ENCODE measurements around the gene PRAC2. TPM values are rescaled to one million over a fixed set of nuclear protein-coding genes. Genes with fewer than 3 reads are reported as not detected.

PRAC2 gene
- total and polyA plus RNA-seq, 2 of the 8 experiments (the other 6 are each of a cell fraction or from before 2014, with no cell fraction given), result not detected

DNA sequence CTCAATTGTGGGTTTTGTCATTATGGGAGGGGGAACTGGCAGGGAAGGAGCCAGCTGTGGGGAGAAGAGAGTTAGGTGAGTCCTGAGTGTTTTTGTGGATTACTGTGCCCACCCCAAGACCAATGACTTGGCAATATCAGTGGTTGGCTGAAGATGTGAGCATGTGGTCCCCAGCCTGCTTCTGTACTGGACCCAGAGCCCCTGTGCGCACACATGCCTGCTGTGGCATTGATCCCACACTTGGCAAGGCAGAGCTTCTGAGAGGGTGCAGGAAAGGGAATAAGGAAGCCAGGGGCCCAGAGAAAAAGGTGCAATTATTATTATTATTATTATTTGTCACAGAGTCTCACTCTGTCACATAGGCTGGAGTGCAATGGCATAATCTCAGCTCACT lies 2.0 kb upstream of the PRAC2 start:
- H2BK5ac ChIP-seq (ENCODE audit: low read depth, low read length), result no peak overlapping the region
- peaks cover 85 to 100% (median 95%) of the 10 kb centered on the region in 4 experiments for H3K27me3 ChIP-seq (replicated peaks in 1 of 4; ENCODE audit: control insufficient read depth in 3 of 4, extremely low read depth in 1 of 4, insufficient read depth in 3 of 4, low read length in 3 of 4)
- no peaks in the 10 kb centered on the region for H3K9me3 ChIP-seq (ENCODE audit: insufficient read depth in 2 of 2, low read depth in 1 of 2, low read length in 1 of 2)
- H3K9ac ChIP-seq (replicated peaks in 1 of 4; ENCODE audit: extremely low read depth in 1 of 4, low read depth in 3 of 4, low read length in 3 of 4), result no peak overlapping the region
- no peak overlapping the region for H2BK20ac ChIP-seq (ENCODE audit: low read length)
- H3K4ac ChIP-seq (replicated peaks; ENCODE audit: insufficient read length, low read depth, low read length), result no peak overlapping the region
- H3K56ac ChIP-seq (replicated peaks; ENCODE audit: insufficient read length, low read depth, low read length), result no peak overlapping the region
- H3K4me1 ChIP-seq (replicated peaks in 1 of 4; ENCODE audit: control insufficient read depth in 3 of 4, insufficient read depth in 4 of 4, low read length in 3 of 4), result peaks cover 11 to 39% (median 21%) of the 10 kb centered on the region in 4 experiments; a peak in 6 of 7 replicates
- no peaks in the 10 kb centered on the region for H3K79me1 ChIP-seq (ENCODE audit: low read depth, low read length)
- no peak for FAIRE-seq
- H3K18ac ChIP-seq (ENCODE audit: extremely low read depth, low read length), result no peak overlapping the region
- no peak overlapping the region for H3K23ac ChIP-seq (ENCODE audit: insufficient read length)
- no peak overlapping the region for H2BK120ac ChIP-seq (replicated peaks; ENCODE audit: low read depth, low read length)
- no peaks in the 10 kb centered on the region; a peak in 1 of 8 replicates for H3K36me3 ChIP-seq (ENCODE audit: control insufficient read depth in 2 of 4, insufficient read depth in 4 of 4, low read length in 3 of 4)
- 0 out of 2 replicates have a peak overlapping the region, but pooled peaks have one; percentile 9 for H2AK5ac ChIP-seq (ENCODE audit: low read depth, low read length)
- H3K79me2 ChIP-seq (ENCODE audit: control insufficient read depth in 1 of 2, insufficient read depth in 2 of 2, low read length in 2 of 2), result no peaks in the 10 kb centered on the region
- no peak overlapping the region for H3K27ac ChIP-seq (ENCODE audit: low read depth, low read length)
- H2AFZ ChIP-seq (ENCODE audit: low read length), result no peak overlapping the region
- no peak overlapping the region for H3K4me3 ChIP-seq (ENCODE audit: extremely low read depth in 1 of 4, insufficient read depth in 2 of 4, low read depth in 3 of 4, low read length in 4 of 4)
- H3K14ac ChIP-seq (ENCODE audit: insufficient read length), result no peak overlapping the region
- peaks cover 7% of the 10 kb centered on the region; the same call in 1 of the 2 replicates for H3K23me2 ChIP-seq (ENCODE audit: low read depth, low read length)
- ChIA-PET CTCF (ENCODE audit: partially characterized antibody) (interaction anchor here (0.9 to 13.5 kb wide), 8 partner anchors 15 to 158 kb away, joined by 3 to 147 read pairs (median 46); no protein-coding TSS in a partner anchor), POLR2A (ENCODE audit: partially characterized antibody) (interaction anchor here (1.7 kb wide), 1 partner anchor 18 kb away, joined by 3 read pairs; no protein-coding TSS in a partner anchor)
- H2BK15ac ChIP-seq (ENCODE audit: low read length), result peak overlapping the region; percentile 25; the same call in 1 of the 2 replicates
- H2BK12ac ChIP-seq (ENCODE audit: low read depth, low read length), result peak overlapping the region; percentile 53; the same call in 1 of the 2 replicates
- no peak overlapping the region; a peak in 1 of 4 replicates for H3K4me2 ChIP-seq (ENCODE audit: insufficient read depth in 1 of 2, low read depth in 2 of 2, low read length in 2 of 2)
- no peak for TF ChIP-seq EP300 (IDR thresholded peaks at IDR 0.05; ENCODE audit: borderline replicate concordance in 1 of 2, low read depth in 2 of 2, low read length in 2 of 2)
- TF ChIP-seq BCL11A (IDR thresholded peaks at IDR 0.05; ENCODE audit: low read depth in 2 of 2, low read length in 2 of 2), result no peak
- TF ChIP-seq TAF1 (IDR thresholded peaks at IDR 0.05; ENCODE audit: low read depth, low read length), result no peak
- H4K20me1 ChIP-seq (replicated peaks in 1 of 2; ENCODE audit: control insufficient read depth in 1 of 2, insufficient read depth in 2 of 2, low read length in 2 of 2), result peaks cover 23 to 25% of the 10 kb centered on the region in 2 experiments
- 36% methylated on average over 1 of the region's 1 CpG; no CpG with 5 or more reads in 1 of the 2 experiments for WGBS, 2 experiments (ENCODE audit: extremely low coverage in 1 of 2, insufficient coverage in 1 of 2, insufficient read length in 1 of 2, insufficient replicate concordance in 2 of 2, low coverage in 1 of 2, low lambda C conversion rate in 2 of 2, missing lambda C conversion rate in 1 of 2)
- no peak overlapping the region for H4K5ac ChIP-seq (ENCODE audit: insufficient read length, low read depth, low read length)
- H4K91ac ChIP-seq (replicated peaks; ENCODE audit: insufficient read length, low read length), result no peak overlapping the region
- H4K8ac ChIP-seq (ENCODE audit: extremely low read depth, insufficient read depth, low read length), result no peak overlapping the region
- no peak for DNase-seq (ENCODE audit: low read depth in 1 of 2, low spot score in 2 of 2)

All from H1 (cell line).